HG02610 (cell line): ENCODE data around the gene TMPRSS3.

Source experiments
- ATAC-seq: cut with Tn5 transposase; IDR thresholded peaks from one replicate; pipeline ENCODE4 v1.9.1; 2021; ENCODE audit warnings: mild to moderate bottlenecking, moderate library complexity; ENCODE audit not compliant: unreplicated experiment

TMPRSS3 gene

DNA sequence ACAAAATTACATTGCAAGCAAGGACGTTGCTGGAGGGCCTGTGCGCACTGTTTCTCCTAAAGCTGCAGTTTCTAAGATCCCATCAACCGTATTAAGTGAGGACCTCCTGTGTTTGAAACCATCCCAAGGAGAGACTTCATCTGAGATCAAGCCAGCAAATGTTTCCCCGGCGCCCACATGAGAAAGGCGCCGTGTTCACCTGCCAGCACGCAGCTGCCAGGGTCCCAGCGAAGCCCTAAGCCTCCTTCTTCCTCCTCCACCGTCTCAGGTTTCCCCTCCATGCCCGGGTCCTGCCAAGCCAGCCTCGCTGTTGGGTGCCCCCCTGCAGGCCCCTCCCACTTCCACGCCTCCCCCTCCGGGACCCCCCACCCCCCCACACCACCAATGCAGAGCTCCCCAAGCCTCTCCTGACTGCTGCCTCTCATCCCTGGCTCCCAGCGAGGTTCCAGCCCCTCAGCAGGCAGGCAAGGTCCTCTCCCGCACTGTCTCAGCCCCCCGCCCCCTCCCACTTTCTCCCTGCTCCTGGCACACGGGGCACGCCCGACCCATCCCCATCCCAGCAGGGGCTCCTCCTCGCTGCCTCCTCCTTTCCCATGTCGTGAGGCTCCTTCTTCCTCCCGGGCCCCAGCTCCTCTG is 20.9 kb downstream of the TMPRSS3 start:
- ATAC-seq: no peak

DNA sequence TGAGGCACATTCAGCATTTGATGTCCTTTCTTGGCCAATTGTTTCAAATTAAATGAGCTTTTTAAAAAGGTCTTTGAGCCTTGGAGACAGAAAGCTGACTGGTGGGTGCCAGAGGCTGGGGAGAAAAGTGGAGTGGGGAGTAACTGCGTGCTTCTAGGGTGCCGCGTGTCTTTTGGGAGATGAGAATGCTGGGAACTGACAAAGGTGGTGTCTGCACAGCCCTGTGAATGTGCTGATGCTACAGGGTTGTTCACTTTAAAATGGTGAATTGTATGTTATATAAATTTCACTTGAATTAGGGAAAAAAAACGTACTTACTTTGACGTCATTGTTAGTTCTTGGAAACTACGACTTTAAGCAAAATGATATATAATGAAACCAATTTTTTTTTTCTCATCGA is 21.4 kb downstream of the TMPRSS3 start:
- no peak for ATAC-seq

DNA sequence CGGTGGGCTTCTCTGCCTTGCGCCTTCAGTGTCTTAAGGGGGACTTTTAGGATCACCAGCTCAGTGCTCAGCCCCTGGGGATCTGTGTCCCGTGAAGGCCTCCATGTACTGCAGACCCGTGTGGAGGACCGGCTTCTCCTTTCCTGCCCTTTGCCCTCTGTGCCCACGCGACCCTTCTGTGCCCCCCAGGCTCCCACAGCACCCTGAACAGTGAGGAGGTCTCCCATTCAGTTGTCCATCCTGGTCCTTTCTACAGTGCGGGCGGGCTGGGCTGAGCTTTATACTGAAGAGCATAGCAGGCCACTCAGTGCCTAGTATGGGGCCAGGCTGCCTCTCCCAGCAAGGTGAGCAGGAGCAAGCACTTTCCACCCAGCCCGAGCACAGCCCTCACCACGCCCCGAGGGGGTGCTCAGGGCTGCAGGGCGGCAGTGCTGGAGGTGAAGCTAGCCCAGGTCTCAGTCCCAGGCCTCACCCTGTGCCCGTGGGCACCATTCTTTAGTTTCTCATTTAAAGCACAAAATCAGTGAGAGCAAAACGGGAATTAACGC is 21.9 kb downstream of the TMPRSS3 start:
- ATAC-seq: no peak

DNA sequence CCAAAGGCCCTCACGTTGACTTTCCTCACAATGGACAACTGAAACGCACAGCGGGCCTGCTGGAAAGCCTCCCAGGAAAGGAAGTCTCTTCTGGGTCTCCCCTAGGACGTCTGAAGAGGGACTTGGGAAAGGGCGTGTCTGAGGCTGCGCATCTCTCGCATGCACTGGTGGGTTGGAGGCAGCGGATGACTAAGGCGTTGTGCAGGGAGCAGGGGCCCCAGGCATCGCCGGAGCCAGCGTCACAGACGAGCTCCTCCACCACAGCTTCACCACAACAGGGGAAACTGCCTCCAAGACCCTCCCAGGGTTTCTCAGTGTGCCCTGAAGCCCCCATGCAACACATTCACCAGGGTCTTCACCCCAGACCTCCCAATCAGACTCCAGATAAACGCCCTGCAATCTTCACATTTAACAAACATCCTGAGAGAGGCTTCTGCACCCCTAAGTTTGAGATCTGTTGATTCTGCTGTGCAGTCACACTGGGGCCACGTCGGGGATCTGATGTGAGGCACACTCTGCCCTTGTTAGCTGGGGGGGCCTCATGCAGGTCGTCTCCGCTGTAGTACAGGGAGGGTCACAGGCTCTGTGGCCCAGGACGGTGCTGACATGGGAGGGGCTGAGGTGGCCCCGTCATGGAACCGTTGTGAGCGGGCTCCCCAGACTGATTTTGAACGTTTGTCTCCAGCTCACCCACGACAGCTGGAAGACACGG is 22.5 kb downstream of the TMPRSS3 start:
- no peak for ATAC-seq

DNA sequence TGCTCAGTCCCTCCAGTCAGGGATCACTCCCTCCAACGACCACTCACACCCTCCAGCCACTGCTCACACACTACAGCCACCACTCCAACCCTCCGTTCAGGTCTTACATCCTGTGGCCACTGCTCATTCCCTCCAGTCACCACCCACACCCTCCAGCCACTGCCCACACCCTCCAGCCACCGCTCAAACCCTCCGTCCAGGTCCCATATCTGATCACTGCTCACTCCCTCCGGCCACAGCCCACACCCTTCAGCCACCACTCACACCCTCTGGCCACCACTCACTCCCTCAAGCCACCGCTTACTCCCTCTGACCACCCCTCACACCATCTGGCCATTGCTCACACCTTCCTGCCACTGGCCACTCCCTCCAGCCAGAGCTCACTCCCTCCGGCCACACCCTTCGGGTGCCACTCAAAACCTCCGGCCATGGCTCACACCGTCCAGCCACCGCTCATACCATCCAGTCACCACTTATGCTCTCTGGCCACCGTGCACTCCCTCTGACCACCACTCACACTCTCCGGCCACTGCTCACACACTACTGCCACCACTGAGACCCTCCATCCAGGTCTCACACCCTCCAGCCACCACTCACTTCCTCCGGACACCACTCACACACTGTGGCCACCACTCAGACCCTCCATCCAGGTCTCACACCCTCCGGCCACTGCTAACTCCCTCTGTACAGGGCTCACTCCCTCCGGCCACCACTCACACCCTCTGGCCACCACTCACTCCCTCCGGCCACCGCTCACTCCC is 24.8 kb downstream of the TMPRSS3 start:
- no peak for ATAC-seq

DNA sequence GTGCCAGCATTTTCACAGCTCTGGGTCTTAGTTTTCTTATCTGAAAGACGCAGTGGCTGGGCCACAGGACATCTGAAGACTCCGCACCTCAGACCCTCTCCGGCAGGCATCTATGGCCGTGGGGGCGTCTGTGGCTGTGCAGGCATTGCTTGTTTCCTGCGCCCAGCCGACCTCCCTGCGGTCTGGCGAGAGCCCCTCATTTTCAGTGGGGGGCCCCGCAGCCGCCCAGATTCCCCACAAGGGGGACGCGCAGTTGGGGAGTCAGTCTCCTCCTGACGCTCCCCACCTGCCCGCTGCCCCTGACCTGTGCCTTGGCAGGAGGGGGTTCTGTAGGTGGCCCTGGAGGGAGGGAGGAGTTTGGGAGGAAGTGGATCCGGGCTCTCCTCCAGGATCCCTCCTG is 26.0 kb downstream of the TMPRSS3 start:
- no peak for ATAC-seq

DNA sequence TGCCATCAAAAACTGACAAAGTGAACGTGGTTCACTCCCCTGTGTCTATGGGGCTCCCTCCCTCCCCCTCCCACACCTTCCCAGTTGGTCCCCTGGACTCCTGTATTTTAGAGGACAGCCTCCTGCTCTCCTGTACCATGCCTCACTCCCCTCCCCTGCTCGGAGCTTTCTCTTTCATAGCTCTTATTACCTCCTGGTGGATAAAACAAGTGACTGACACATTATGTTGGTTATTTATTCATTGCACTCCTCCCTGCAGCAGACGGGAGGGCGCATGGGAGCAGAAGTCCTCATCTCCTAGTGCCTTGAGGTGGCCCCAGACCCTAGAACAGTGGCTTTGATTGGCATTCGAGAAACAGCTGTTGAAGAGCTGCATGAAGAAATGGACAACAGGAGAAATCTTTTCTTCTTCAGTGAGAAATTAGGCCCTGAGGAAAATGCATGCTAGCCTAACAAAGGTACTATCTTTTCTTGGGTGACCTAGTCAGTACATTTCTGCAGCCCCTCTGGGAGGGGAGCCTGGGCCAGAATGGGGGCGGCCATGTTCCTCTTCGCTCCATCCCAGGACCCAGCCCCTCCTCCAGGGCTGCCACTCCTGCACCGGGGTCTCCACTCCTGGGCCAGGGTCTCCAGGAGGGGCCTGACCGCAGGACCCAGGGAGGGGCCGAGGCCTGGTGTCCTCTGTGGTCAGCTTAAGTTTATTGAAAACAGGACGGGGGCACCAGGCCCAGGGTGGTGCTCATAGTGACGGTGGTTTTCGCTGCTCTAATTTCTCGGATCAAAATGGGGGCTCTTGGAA is 28.3 kb downstream of the TMPRSS3 start:
- no peak for ATAC-seq

DNA sequence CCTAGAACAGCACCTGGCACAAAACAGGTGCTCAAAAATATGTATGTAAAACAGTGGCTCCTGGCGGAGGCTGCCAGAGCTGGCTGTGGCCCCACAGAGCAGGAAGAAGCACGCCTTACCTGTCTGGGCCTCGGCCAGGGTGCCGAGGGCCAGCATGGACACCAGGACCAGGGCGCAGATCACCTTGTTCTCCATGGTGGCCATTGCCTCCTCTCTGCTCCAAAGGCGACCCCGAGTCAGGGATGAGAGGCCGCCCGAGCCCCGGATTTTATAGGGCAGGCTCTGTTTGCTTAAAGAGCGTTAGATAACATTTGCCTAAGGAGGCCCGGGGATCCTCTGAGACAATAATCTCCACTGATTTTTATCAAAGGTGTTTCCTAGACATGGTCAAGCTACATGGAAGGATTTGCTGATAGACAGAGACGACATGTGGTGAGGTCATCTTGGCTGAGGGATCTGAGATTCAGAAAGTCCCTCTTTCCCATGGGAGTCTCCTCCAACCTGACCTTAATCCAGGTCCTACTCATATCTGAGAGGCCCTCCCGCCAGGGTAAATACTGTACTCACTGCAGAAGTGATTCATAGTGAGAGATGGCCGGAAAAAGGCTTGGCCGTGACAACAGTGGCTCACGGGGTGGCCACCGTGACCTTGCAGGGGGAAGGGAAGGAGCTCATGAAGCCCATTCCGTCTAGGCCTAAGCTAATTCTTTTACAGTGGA is 29.4 kb downstream of the TMPRSS3 start, which contains the start of gene TFF1:
Gene TFF1 (minus strand): TSS at position 244 of the 719 bp plus-strand sequence. CDS start 40 bp downstream, at position 204.
- no peak for ATAC-seq

DNA sequence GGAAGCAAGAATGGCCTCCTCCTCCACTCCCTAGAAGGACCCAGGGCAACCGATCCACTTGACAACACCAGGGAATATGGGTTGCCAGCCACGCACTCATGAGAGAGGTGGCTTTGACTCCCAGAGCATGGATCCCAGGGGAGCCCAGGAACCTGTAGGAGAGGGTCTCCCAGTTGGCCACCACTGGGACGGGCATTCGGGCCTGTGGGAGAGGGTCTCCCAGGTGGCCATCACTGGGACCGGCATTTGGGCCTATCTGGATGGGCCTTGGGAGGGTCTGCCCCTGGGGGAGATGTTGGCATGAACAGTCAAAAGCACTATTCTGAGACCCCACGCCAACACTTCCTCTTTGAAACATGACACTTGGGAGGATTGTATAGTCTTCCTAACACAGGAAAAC is 30.1 kb downstream of the TMPRSS3 start:
- ATAC-seq: no peak

DNA sequence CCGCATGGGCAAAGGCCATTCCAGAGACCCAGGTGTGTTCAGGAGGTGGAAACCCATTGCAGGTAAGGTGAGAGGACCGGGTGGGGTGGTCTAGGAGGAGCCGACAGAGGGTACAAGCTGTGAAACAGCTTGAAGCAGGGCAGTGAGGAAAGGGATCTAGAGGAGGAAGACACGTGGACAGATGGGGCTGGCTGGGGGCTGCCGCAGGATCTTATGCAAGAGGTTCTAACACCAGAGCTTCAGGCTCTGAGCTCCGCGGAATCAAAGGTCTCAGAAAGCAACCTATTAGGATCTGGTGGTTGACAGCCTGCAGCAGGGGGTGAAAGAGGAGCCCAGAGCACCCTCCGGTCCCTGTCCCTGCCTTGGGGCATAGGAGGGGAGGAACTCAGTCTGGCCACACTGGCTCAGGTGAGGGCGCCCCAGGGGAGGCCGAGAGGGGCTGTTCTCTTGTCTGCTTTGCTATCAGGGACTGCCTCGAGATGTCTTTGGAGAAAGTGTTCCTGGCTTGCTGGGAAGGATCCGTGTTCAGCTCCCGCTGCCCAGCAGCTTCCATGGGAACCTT is 31.5 kb downstream of the TMPRSS3 start:
- no peak for ATAC-seq

DNA sequence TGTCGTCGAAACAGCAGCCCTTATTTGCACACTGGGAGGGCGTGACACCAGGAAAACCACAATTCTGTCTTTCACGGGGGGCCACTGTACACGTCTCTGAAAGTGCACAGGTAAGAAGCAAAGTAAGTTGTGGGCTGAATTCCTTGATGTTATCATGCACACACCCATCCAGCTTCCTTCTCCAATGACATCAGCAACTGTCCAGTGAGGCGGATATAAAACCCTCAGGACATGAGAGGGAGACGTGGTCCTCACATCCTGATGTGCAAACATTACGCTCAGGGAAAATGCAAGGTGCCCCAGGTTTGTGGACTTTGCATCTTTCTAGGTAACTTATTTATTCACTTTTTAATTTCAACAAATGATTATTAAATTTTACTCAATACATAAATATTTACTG is 32.5 kb downstream of the TMPRSS3 start:
- no peak for ATAC-seq

DNA sequence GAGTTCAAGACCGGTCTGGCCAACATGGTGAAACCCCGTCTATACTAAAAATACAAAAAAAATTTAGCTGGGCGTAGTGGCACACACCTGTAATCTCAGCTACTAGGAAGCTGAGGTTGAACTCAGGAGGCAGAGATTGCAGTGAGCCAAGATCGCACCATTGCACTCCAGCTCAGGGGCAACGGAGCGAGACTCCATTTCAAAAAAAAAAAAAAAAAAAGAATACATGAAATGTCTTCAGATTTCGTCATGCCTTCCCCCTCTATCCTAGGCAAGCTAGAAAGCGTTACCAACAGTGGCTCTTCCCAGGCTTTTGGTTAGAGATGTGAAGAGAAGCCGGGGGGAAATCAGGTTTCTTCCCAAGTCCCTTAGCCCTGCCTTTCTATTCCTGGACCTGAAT is 33.2 kb downstream of the TMPRSS3 start:
- ATAC-seq: no peak

DNA sequence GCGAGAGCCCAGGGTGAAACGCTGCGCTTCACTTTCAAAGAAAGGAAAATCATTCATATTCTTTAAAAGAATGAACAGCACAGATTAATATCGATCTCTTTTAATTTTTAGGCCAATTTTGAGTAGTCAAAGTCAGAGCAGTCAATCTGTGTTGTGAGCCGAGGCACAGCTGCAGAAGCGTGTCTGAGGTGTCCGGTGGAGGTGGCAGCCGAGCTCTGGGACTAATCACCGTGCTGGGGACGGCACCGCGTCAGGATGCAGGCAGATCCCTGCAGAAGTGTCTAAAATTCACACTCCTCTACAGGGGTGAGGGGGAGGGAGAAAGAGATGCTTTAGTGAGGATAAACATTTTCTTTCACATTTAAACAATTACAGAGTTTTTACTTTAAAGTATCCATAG is 33.7 kb downstream of the TMPRSS3 start:
- no peak for ATAC-seq

DNA sequence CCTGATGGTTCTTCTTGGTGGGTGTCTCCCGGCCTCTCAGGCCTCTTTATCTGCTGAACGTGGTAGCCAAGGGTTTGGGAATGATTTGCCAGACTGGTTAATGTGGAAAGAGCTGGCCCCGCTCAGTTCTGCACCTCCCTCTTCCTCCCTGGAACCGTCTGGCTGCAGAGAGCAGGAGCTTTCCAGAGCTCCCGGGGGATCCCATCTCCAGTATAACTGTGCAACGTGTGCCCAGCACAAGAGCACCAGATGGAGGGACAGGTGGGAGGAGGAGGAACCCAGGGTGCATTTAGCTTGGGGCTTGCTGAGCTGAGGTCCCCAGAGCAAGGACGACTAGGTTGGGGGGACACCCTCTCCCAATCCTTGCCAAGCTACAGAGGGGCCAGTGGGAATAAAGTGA is 34.6 kb downstream of the TMPRSS3 start:
- ATAC-seq: no peak

DNA sequence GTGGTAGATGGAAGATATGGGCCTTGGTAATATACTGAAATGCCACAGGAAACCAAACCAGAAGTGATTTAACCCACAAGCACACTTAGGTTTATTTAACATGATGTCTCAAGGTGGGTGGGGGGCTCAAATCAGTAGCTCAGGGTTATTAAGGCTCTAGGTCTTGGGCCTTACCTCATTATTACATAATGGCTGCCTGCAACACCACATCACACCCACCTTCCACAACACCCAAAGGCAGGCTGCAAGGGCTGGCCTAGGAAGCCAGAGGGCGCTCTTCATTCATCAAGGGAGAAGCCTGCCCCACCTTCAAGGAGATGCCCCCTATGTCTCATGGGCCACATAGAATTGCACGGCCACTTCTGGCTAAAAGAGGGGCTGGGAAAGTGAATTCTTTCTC is 35.5 kb downstream of the TMPRSS3 start:
- ATAC-seq: no peak

DNA sequence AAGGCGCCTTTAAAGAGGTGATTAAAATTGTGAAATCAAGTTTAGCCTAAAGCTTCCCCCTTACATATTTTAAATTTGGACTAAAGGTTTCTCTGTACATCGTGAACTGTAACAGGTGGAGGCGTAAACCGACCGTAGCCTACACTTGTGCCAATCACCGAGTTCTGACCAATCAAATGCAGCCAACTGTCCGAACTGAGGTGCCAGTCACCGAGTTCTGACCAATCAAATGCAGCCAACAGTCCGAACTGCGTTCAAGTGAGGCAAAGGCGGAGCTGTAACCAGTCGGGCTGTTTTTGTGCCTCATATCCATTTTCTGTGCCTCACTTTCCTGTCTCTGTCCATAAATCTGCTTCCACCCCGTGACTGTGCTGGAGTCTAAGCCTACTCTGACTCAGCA is 36.9 kb downstream of the TMPRSS3 start:
- no peak for ATAC-seq

DNA sequence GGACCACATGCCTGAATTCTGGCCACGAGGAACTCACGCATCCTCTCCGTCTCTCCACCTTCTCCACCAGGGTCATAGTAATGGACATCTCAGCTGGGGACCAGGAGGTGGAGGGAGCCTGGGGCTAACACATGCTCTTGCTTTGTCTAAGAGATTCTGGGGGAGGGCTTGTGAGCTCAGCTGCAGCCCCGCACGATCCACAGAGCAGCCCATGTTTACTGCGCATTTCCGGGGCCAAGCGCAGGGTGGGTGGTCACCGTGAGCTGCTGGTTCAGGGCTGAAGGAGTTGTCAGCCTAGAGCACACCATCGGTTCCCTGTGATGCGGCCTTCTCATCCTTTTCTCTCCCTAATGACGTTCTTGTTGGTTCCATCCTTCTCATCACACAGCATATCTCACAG is 37.6 kb downstream of the TMPRSS3 start:
- no peak for ATAC-seq

DNA sequence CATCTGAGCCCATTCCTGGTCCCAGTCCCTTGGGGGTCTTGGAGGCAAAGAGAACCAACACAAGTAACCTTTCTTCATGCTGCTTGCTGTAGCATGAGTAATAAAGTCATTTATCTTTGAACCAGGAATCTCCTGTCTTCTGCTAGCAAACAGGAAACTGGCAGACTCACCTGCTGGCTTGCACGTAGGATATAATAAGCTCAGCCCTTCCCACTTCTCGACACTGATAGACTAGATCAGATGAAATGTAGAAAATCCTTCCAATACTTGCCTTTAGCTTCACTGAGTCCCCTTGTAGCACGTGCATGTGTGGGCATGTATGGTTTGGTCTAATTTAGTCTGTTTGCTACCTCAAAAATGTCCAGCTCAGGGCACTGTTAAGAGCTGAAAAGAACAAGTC is 38.5 kb downstream of the TMPRSS3 start:
- ATAC-seq: no peak

DNA sequence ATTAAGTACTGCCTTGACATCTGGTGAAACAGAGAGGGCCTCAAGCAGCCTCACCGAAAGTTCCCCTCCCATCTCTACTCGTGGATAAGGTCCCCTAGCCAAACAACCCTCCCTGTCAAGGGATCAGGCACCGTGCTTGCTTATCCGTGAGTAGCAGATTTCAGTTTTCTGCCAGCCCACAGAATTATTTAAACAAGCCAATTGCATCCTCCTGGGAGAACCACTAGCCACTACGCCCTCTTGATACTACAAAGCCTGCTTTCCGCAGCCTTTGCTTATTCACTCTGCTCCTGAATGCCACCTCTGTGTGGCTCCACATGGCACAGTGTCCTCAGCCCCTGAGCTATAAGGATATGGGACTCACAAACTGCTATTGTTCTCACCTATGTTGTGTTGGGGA is 39.2 kb downstream of the TMPRSS3 start:
- no peak for ATAC-seq

DNA sequence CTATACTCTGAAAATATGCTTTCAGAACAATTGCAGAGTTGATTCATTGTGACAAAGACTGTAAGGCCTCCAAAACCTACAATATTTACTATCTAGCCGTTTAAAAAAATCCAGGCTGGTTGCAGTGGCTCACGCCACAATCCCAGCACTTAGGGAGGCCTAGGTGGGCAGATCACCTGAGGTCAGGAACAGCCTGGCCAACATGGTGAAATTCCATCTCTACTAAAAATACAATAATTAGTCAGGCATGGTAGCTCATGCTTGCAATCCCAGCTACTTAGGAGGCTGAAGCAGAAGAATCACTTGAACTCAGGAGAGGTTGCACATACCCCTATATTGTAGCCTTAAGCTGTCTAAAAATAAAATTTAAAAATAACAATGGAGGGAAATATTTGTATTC is 39.8 kb downstream of the TMPRSS3 start:
- no peak for ATAC-seq
